Bone marrow (tissue), 2 donors: ENCODE data around the gene SULT1A1.

Source experiments
- DNase-seq, 2 donors: peaks; one replicate each; lab custom pipeline; 2025; lab: John Stamatoyannopoulos, UW

SULT1A1 gene

GRCh38 chr16:28558456-28558855 lies 51.4 kb downstream of the SULT1A1 start:
- DNase-seq, result no peak

- no peak for DNase-seq
Measured at GRCh38 chr16:28556914-28557320, 52.9 kb downstream of the SULT1A1 start.

- DNase-seq, result no peak
Measured at GRCh38 chr16:28555561-28555960, 54.3 kb downstream of the SULT1A1 start.
